SK-N-SH (cell line): Measurements from ENCODE around the gene GPR37L1. TPM values are rescaled to one million over a fixed set of nuclear protein-coding genes. Genes with fewer than 3 reads are reported as not detected.
A peak's percentile ranks its signal among the peaks of the same experiment; 100 is the strongest.

Experiments used
- CTCF ChIA-PET: fragments of 300-600, 350-600 bp; formaldehyde crosslinking; extraction: SDS; loops from one replicate; lab custom pipeline; 2021; lab: Yijun Ruan, JAX
- POLR2A ChIA-PET: fragments of 350-600 bp; sonication (Branson Sonifier 250); formaldehyde crosslinking; extraction: SDS; loops from one replicate; lab custom pipeline; 2020; ENCODE audit warnings: antibody characterized with exemption, inconsistent platforms; lab: Yijun Ruan, JAX
- DNase-seq: peaks from one replicate; pipeline ENCODE4 v3.0.0; 2012
- H2AFZ ChIP-seq: fragments of 200-600 bp; sonication (generic); 2 replicates; pipeline ENCODE4 v1.8.1; 2016; ENCODE audit warnings: antibody characterized with exemption, mild to moderate bottlenecking, low read depth
- H3F3A ChIP-seq: fragments of 200-600 bp; sonication (generic); replicated peaks from 2 replicates; pipeline ENCODE3; 2016; ENCODE audit warnings: antibody characterized with exemption, mild to moderate bottlenecking; ENCODE audit not compliant: insufficient read depth
- H3K27ac ChIP-seq, 2 experiments: fragments of 200-500 bp in 1 of 2; fragments of 200-600 bp in 1 of 2; sonication (Bioruptor generic) in 1 of 2; sonication (generic), shearing (Covaris generic) in 1 of 2; 2 replicates each; pipeline versions ENCODE4 v1.5.1 to v1.6.1; 2014 to 2016; ENCODE audit warnings: low read depth in 2 of 2, inconsistent platforms in 1 of 2, low read length in 1 of 2, mild to moderate bottlenecking in 1 of 2, mixed read lengths in 1 of 2
- H3K27me3 ChIP-seq: fragments of 200-600 bp; sonication (generic), shearing (Covaris generic); 2 replicates; pipeline ENCODE4 v1.6.1; 2016; ENCODE audit warnings: mixed run types; ENCODE audit not compliant: insufficient read depth
- H3K36me3 ChIP-seq, 2 experiments: fragments of 200-500 bp in 1 of 2; fragments of 200-600 bp in 1 of 2; sonication (Bioruptor generic) in 1 of 2; sonication (generic) in 1 of 2; replicated peaks in 1 of 2; 2 replicates each; pipeline versions ENCODE3 to v1.5.1; 2014 to 2016; ENCODE audit warnings: low read length in 1 of 2, mild to moderate bottlenecking in 1 of 2; ENCODE audit not compliant: insufficient read depth in 2 of 2, control insufficient read depth in 1 of 2
- H3K4me1 ChIP-seq, 2 experiments: fragments of 200-500 bp in 1 of 2; fragments of 200-600 bp in 1 of 2; sonication (Bioruptor generic) in 1 of 2; sonication (generic), shearing (Covaris generic) in 1 of 2; 2 replicates each; pipeline versions ENCODE4 v1.5.1 to v1.6.1; 2014 to 2016; ENCODE audit warnings: low read depth in 1 of 2, low read length in 1 of 2, mixed run types in 1 of 2; ENCODE audit not compliant: insufficient read depth in 2 of 2, control insufficient read depth in 1 of 2
- H3K4me2 ChIP-seq: fragments of 200-600 bp; sonication (generic), shearing (Covaris generic); 2 replicates; pipeline ENCODE4 v1.6.1; 2017; ENCODE audit warnings: mixed run types
- H3K4me3 ChIP-seq, 2 experiments: fragments of 200-500 bp in 1 of 2; fragments of 200-600 bp in 1 of 2; sonication (Bioruptor generic) in 1 of 2; sonication (generic), shearing (Covaris generic) in 1 of 2; 2 replicates each; pipeline versions ENCODE4 v1.5.1 to v1.8.1; 2014 to 2016; ENCODE audit warnings: low read depth in 2 of 2, inconsistent platforms in 1 of 2, low read length in 1 of 2, mild to moderate bottlenecking in 1 of 2, mixed read lengths in 1 of 2, moderate library complexity in 1 of 2
- H3K79me2 ChIP-seq: fragments of 200-600 bp; sonication (generic); 2 replicates; pipeline ENCODE4 v1.8.1; 2017; ENCODE audit warnings: mild to moderate bottlenecking; ENCODE audit not compliant: insufficient read depth
- H3K9ac ChIP-seq: fragments of 200-600 bp; sonication (generic); 2 replicates; pipeline ENCODE4 v1.6.1; 2017; ENCODE audit warnings: mixed run types
- H3K9me2 ChIP-seq: fragments of 200-600 bp; sonication (generic); 2 replicates; pipeline ENCODE4 v1.6.1; 2017; ENCODE audit warnings: mixed run types
- H3K9me3 ChIP-seq: fragments of 200-600 bp; sonication (generic); 2 replicates; pipeline ENCODE4 v1.6.1; 2017; ENCODE audit warnings: mixed run types, mild to moderate bottlenecking, moderate library complexity
- H4K20me1 ChIP-seq: fragments of 200-600 bp; sonication (generic); 2 replicates; pipeline ENCODE4 v1.6.1; 2017; ENCODE audit warnings: mild to moderate bottlenecking, mixed run types; ENCODE audit not compliant: insufficient read depth
- FOSL2 ChIP-seq: IDR thresholded peaks from 2 replicates; pipeline ENCODE4 v1.4.0; 2012; ENCODE audit warnings: low read depth, mild to moderate bottlenecking, moderate library complexity, borderline replicate concordance
- JUND ChIP-seq: IDR thresholded peaks from 2 replicates; pipeline ENCODE4 v1.4.0; 2012
- MXI1 ChIP-seq: IDR thresholded peaks from 2 replicates; pipeline ENCODE4 v1.6.1; 2012; ENCODE audit warnings: mild to moderate bottlenecking, low read depth, low read length, improper control_type of control experiment
- NRF1 ChIP-seq: IDR thresholded peaks from 2 replicates; pipeline ENCODE4 v1.6.1; 2012; ENCODE audit warnings: low read depth, mild to moderate bottlenecking, low read length
- RAD21 ChIP-seq: IDR thresholded peaks from 2 replicates; pipeline ENCODE4 v1.6.1; 2012; ENCODE audit warnings: mild to moderate bottlenecking, low read length
- RFX5 ChIP-seq: IDR thresholded peaks from 2 replicates; pipeline ENCODE4 v1.6.1; 2012; ENCODE audit warnings: mild to moderate bottlenecking, improper control_type of control experiment, low read length
- WGBS: methylation state at CpG from one replicate; pipeline ENCODE4 v1.1.6; 2017; ENCODE audit warnings: low lambda C conversion rate; 5-methylcytosine and 5-hydroxymethylcytosine counted together
- polyA plus RNA-seq, 3 experiments: library from polyadenylated mRNA; depleted of rRNA; stranded (reverse); fragments of >200 nt; gene quantifications; 2 replicates each; pipeline ENCODE4 v1.2.3, GENCODE V29; 2012
- TF ChIP-seq, protein P1 (sequence below): fragments of 150-350 bp; IDR thresholded peaks from 2 replicates; pipeline ENCODE4 v1.6.1; 2017; ENCODE audit warnings: antibody characterized with exemption, low read length, low read depth, borderline replicate concordance
- TF ChIP-seq, protein P2 (sequence below): fragments of 200-600 bp; sonication (generic); IDR thresholded peaks from 2 replicates; pipeline ENCODE4 v1.6.1; 2017; ENCODE audit warnings: antibody characterized with exemption, mild to moderate bottlenecking, moderate library complexity

Gene GPR37L1
- polyA plus RNA-seq, 1 of the 3 experiments (the other 2 are of a cell fraction): not detected

DNA sequence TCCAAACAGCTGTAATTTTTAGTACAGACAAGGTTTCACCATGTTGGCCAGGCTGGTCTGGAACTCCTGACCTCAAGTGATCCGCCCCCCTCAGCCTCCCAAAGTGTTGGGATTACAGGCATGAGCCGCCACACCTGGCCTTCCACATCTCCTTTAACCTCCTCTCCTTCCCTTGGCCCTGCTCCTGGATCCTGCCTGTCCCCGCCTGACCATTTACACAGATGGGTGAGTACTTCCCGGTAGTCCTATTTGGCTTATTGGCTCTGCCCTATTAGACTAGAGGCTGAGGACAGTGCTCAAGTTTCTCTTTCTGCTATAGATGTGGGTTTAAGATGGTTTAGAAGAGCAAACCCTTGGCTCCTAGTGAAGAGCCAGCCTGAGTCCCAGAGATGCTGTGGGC lies 30.6 kb downstream of the GPR37L1 start:
- Histone ChIP-seq H2AFZ (no peak overlapping the region), H3F3A (peaks cover 13% of the 10 kb centered on the region), H3K27ac (no peak overlapping the region), H3K36me3 (no peaks in the 10 kb centered on the region), H3K27me3 (no peaks in the 10 kb centered on the region), H3K4me1 (peaks cover 9 to 19% of the 10 kb centered on the region in 2 experiments; a peak in 1 of 4 replicates), H3K9me3 (no peaks in the 10 kb centered on the region), H3K79me2 (no peaks in the 10 kb centered on the region), H4K20me1 (no peaks in the 10 kb centered on the region)
- ChIA-PET POLR2A (no interaction called here), CTCF (interaction anchor here (0.7 to 2.7 kb wide), 4 partner anchors 18 to 258 kb away, joined by 3 to 20 read pairs (median 6); no protein-coding TSS in a partner anchor)
- no peak for DNase-seq
- TF ChIP-seq, protein P1, sequence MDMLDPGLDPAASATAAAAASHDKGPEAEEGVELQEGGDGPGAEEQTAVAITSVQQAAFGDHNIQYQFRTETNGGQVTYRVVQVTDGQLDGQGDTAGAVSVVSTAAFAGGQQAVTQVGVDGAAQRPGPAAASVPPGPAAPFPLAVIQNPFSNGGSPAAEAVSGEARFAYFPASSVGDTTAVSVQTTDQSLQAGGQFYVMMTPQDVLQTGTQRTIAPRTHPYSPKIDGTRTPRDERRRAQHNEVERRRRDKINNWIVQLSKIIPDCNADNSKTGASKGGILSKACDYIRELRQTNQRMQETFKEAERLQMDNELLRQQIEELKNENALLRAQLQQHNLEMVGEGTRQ: no peak
- no peak for TF ChIP-seq RFX5
- TF ChIP-seq, all 33 proteins: peak for 0
- no peaks in the 10 kb centered on the region for H3K9me2 ChIP-seq
- no peak overlapping the region for H3K4me2 ChIP-seq
- H3K4me3 ChIP-seq: no peak overlapping the region
- 93% methylated on average over 4 of the region's 4 CpGs for WGBS
- H3K9ac ChIP-seq: no peak overlapping the region

DNA sequence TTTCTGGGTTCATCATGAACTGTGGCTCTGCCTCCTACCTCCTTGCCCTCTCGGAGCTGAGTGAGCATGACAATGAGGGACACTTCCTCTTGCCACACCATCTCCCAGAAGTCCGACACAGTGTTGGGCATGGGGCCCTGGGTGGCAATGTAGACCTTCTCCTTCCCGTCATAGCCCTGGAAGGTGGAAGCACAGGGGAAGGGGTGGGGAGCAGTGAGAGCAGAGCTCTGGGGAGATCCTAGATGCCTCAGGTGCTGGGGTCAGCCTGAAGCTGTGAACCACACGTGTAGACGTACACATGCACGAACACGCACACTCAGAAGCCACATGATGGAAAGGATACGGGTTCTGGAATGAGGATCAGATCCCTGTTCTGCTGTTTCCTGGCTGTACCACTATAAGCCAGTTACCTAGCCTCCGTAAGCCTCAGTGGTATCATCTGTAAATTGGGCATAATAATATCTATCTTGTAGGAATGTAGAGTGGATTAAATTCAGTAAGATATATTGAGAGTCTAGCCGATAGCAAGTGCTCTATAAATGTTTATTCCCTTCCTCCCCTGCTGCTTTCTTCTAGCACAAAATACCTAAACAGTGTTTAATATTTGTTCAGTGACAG lies 31.5 kb downstream of the GPR37L1 start:
- Histone ChIP-seq H3K9ac (no peak overlapping the region), H3K79me2 (no peaks in the 10 kb centered on the region), H3K27ac (peak overlapping the region in 1 of 2 experiments; percentile 77; a peak in 2 of 4 replicates), H3F3A (peaks cover 9% of the 10 kb centered on the region), H3K9me2 (no peaks in the 10 kb centered on the region), H3K9me3 (no peaks in the 10 kb centered on the region), H3K36me3 (no peaks in the 10 kb centered on the region), H3K4me1 (peaks cover 9 to 20% of the 10 kb centered on the region in 2 experiments; a peak in 1 of 4 replicates), H4K20me1 (no peaks in the 10 kb centered on the region), H3K27me3 (no peaks in the 10 kb centered on the region), H3K4me2 (no peak overlapping the region), H2AFZ (no peak overlapping the region), H3K4me3 (no peak overlapping the region)
- DNase-seq: no peak
- no peak for TF ChIP-seq FOSL2
- WGBS: 88% methylated on average over 7 of the region's 10 CpGs
- ChIA-PET CTCF (interaction anchor here (0.6 to 3.2 kb wide), 20 partner anchors 7 to 361 kb away, joined by 3 to 20 read pairs (median 6); partner anchors contain the start of gene LGR6), POLR2A (interaction anchor here (0.6 kb wide), 1 partner anchor 9 kb away, joined by 3 read pairs; no protein-coding TSS in a partner anchor)

DNA sequence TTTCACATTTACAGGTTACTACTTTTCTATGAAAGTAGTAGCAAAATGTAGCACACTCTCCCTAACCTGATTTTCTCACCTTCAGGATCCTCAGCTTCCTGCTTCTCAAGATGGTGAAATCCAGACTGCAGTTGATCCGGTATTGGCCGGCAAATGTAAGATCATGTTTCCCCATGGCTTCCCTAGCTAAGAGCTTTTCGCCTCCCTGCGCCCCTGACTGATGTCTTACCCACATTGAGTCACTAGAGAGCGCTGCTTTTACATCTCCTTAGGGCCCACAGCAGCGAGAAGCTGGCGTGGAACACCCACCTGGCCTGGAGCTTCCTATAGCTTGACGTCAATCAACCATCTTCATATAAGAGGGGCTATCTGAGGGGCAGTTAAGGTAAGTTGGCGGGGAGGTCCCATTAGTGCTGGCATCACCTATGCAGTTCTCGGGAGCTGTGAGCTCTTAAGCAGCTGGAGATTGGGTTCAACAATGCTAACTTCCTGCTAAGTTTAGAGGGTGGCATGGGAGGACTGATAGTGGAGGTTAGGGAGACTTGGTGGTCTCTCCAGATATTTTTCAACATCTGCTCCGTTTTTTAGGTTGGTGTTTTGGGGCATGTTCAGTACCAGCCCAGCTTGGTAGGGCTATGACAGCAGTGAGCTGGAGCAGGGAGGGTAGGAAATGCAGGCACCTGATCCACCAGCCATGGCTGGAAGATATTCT lies 32.2 kb downstream of the GPR37L1 start:
- ChIA-PET CTCF (interaction anchor here (0.6 to 3.2 kb wide), 22 partner anchors 8 to 1545 kb away, joined by 3 to 20 read pairs (median 6); partner anchors contain the start of gene LGR6), POLR2A (no interaction called here)
- Histone ChIP-seq H4K20me1 (no peaks in the 10 kb centered on the region), H3K9me2 (no peaks in the 10 kb centered on the region), H3K27me3 (no peaks in the 10 kb centered on the region), H3K9me3 (no peaks in the 10 kb centered on the region), H3F3A (peaks cover 7% of the 10 kb centered on the region), H3K4me2 (0 out of 2 replicates have a peak overlapping the region, but pooled peaks have one; percentile 33), H3K79me2 (no peaks in the 10 kb centered on the region), H3K27ac (peak overlapping the region in 1 of 2 experiments; percentile 77; a peak in 2 of 4 replicates), H3K4me3 (no peak overlapping the region), H3K4me1 (peaks cover 9 to 25% of the 10 kb centered on the region in 2 experiments; a peak in 1 of 4 replicates), H3K36me3 (no peaks in the 10 kb centered on the region), H2AFZ (no peak overlapping the region), H3K9ac (no peak overlapping the region)
- 38% methylated on average over 11 of the region's 11 CpGs for WGBS
- TF ChIP-seq NRF1 (no peak), MXI1 (0 out of 2 replicates have a peak, but pooled peaks have one; percentile 41), JUND (no peak), RAD21 (peak; percentile 57)
- TF ChIP-seq, protein P2, sequence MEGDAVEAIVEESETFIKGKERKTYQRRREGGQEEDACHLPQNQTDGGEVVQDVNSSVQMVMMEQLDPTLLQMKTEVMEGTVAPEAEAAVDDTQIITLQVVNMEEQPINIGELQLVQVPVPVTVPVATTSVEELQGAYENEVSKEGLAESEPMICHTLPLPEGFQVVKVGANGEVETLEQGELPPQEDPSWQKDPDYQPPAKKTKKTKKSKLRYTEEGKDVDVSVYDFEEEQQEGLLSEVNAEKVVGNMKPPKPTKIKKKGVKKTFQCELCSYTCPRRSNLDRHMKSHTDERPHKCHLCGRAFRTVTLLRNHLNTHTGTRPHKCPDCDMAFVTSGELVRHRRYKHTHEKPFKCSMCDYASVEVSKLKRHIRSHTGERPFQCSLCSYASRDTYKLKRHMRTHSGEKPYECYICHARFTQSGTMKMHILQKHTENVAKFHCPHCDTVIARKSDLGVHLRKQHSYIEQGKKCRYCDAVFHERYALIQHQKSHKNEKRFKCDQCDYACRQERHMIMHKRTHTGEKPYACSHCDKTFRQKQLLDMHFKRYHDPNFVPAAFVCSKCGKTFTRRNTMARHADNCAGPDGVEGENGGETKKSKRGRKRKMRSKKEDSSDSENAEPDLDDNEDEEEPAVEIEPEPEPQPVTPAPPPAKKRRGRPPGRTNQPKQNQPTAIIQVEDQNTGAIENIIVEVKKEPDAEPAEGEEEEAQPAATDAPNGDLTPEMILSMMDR: peak; percentile 56
- TF ChIP-seq, protein P1: no peak
- peak; percentile 62 for DNase-seq
